Activated CD4-positive, CD25-positive, alpha-beta regulatory T cell (primary cell): Measurements from ENCODE around the gene PSME2.

Source experiments
- DNase-seq, 4 experiments: peaks; one replicate each; lab custom pipeline; 2025; lab: John Stamatoyannopoulos, UW

Gene PSME2

DNA sequence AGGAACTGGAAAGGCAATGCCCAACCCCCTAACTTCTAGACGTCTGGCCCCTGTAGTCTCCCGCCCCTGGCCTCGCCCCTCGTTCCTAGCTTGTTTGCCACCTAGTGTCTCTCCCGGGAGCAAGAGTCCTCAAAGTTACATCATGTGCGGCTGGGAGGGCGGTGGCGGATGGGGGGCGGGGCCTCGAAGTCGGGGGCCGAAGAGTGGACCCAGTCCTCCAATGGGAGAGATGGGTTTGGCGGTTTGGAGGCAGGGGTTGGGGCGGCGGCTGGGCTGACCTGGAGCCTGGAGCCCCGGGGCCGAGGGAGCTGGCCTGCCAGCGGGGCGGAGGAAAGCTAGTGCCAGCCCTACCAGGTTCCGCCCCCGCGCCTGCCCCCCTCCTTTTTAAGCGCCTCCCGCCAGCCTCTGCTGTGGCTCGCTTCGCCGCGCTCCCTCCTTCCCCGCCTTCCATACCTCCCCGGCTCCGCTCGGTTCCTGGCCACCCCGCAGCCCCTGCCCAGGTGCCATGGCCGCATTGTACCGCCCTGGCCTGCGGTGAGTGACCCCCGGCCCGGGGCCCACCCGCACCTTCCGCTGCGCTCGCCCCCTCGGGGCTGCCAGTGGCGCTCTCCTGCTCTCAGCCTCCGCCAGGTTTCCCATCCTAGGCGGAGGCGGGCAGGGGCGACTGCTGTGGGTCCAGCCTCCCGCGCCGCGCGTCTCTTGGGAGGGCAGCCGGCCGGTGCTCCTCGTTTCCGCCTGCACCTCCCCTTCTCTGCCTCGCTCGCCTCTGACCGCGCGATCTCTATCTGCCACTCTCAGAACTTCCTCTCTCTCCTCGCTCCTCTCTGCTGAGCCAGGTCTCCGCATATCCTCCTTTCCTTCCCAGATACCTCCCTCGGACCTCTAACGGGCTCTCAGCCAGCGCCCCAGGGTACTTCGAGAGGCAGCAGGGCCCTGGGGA is 52.2 kb downstream of the PSME2 start, which contains the start of gene PCK2:
Gene PCK2 (plus strand): TSS at position 411 of the 940 bp plus-strand sequence. CDS start 95 bp downstream, at position 506.
- peak; percentile 48 to 77 (median 62) for DNase-seq
